Measurements from ENCODE around the gene CDC25C. TPM values are rescaled to one million over a fixed set of nuclear protein-coding genes. Genes with fewer than 3 reads are reported as not detected.

Gene CDC25C
- total and polyA plus RNA-seq, 9 of the 15 experiments (the other 6 are each of a cell fraction or from before 2014, with no cell fraction given): 19.1 to 63.7 (median 31.9) TPM

GRCh38 chr5:138349852-138350562, 18.4 kb upstream of the CDC25C start:
- intact Hi-C loops (cut with micrococcal nuclease): loop anchor here (5.0 kb wide), 1 partner anchor 168 kb away; no protein-coding TSS in a partner anchor
- Histone ChIP-seq H4K20me1 (replicated peaks; ENCODE audit: control insufficient read depth, insufficient read depth, low read length) (peaks cover 15% of the 10 kb centered on the region), H3K36me3 (ENCODE audit: control insufficient read depth, insufficient read depth, low read length) (peaks cover 46% of the 10 kb centered on the region), H3K4me2 (ENCODE audit: insufficient read depth, low read length) (no peak overlapping the region), H3K4me1 (replicated peaks in 1 of 2; ENCODE audit: control insufficient read depth in 2 of 2, insufficient read depth in 2 of 2, low read length in 2 of 2) (peaks cover 5 to 6% of the 10 kb centered on the region in 2 experiments; a peak in 3 of 5 replicates), H3K27me3 (ENCODE audit: control insufficient read depth in 2 of 2, insufficient read depth in 2 of 2, low read length in 2 of 2) (no peaks in the 10 kb centered on the region), H3K9ac (ENCODE audit: insufficient read depth in 1 of 2, low read depth in 2 of 2, low read length in 2 of 2) (no peak overlapping the region), H3K4me3 (no peak overlapping the region), H3K9me1 (ENCODE audit: control insufficient read depth, insufficient read depth, low read length) (no peaks in the 10 kb centered on the region), H2AFZ (ENCODE audit: low read depth, low read length) (no peak overlapping the region), H3K27ac (ENCODE audit: extremely low read depth, low read depth, low read length) (no peak overlapping the region), H3K9me3 (replicated peaks; ENCODE audit: control insufficient read depth, insufficient read depth, low read depth, low read length) (peaks cover 5% of the 10 kb centered on the region), H3K79me2 (ENCODE audit: control insufficient read depth, insufficient read depth, low read length) (peaks cover 24% of the 10 kb centered on the region)
- ChIA-PET POLR2A (interaction anchor here (0.6 to 10.3 kb wide), 4 partner anchors 10 to 22 kb away, joined by 3 to 416 read pairs (median 25); partner anchors contain the start of genes CDC25C and FAM53C), CTCF (ENCODE audit: low intra/inter-chr PET ratio) (interaction anchor here (0.9 kb wide), 1 partner anchor 135 kb away, joined by 4 read pairs; no protein-coding TSS in a partner anchor)
- in situ Hi-C loops (cut with MboI): no loop called here
- FAIRE-seq: no peak
- ATAC-seq: no peak
- 82% methylated on average over 1 of the region's 1 CpG for WGBS (ENCODE audit: insufficient coverage, low coverage, missing lambda C conversion rate)
- no peak for DNase-seq (ENCODE audit: extremely low read depth in 1 of 4, low spot score in 3 of 4)
- TF ChIP-seq HBP1 (CRISPR knock-in tag; IDR thresholded peaks at IDR 0.05) (no peak), SUPT5H (IDR thresholded peaks at IDR 0.05) (peak; percentile 32; the same call in 1 of the 2 replicates), ZNF511 (CRISPR knock-in tag; IDR thresholded peaks at IDR 0.05) (no peak), POLR2B (IDR thresholded peaks at IDR 0.05; ENCODE audit: low read depth, partially characterized antibody) (peak; percentile 20)
- no TSS peak for BruUV-seq (replicated peaks)

Data from K562 (cell line).